ENCODE measurements around the gene RNF19B. TPM values are rescaled to one million over a fixed set of nuclear protein-coding genes. Genes with fewer than 3 reads are reported as not detected.
"Not testable (repeated sequence)": the region's sequence is repeated elsewhere in the genome, so short reads cannot be mapped to it uniquely, and the experiment has no call there.

Gene RNF19B
- total RNA-seq, 2 experiments from 2014 or later, result 12.5 to 13.3 TPM

GRCh38 chr1:32977546-32978087 lies 13.0 kb upstream of the RNF19B start:
- H3K27me3 Mint-ChIP-seq (ENCODE audit: low read depth), result peaks cover 5% of the 10 kb centered on the region
- H3K9me3 Mint-ChIP-seq, result no peaks in the 10 kb centered on the region
- CTCF ChIA-PET, result no interaction called here
- intact Hi-C loops (cut with micrococcal nuclease), result no loop called here
- H3K4me1 Mint-ChIP-seq (ENCODE audit: low read depth), result peaks cover 29% of the 10 kb centered on the region
- H3K27ac Mint-ChIP-seq, result no peak overlapping the region
- no peak for DNase-seq
- no peaks in the 10 kb centered on the region for H3K36me3 Mint-ChIP-seq (ENCODE audit: low read depth)
- H3K4me3 Mint-ChIP-seq, result no peak overlapping the region

- peaks cover 23% of the 10 kb centered on the region for H3K27me3 Mint-ChIP-seq (ENCODE audit: low read depth)
- H3K4me1 Mint-ChIP-seq (ENCODE audit: low read depth); intact Hi-C loops (cut with micrococcal nuclease); H3K4me3 Mint-ChIP-seq; H3K9me3 Mint-ChIP-seq; CTCF ChIA-PET; H3K36me3 Mint-ChIP-seq (ENCODE audit: low read depth); DNase-seq; H3K27ac Mint-ChIP-seq: not testable (repeated sequence)
Measured at GRCh38 chr1:32975055-32975454, 10.4 kb upstream of the RNF19B start.

GRCh38 chr1:32973458-32973857 lies 8.8 kb upstream of the RNF19B start:
- CTCF ChIA-PET; H3K4me3 Mint-ChIP-seq; DNase-seq; H3K27ac Mint-ChIP-seq; intact Hi-C loops (cut with micrococcal nuclease); H3K36me3 Mint-ChIP-seq (ENCODE audit: low read depth); H3K9me3 Mint-ChIP-seq: not testable (repeated sequence)
- Mint-ChIP-seq H3K27me3 (ENCODE audit: low read depth) (peaks cover 23% of the 10 kb centered on the region), H3K4me1 (ENCODE audit: low read depth) (peaks cover 10% of the 10 kb centered on the region)

- Mint-ChIP-seq H3K36me3 (ENCODE audit: low read depth) (no peaks in the 10 kb centered on the region), H3K27me3 (ENCODE audit: low read depth) (peaks cover 23% of the 10 kb centered on the region), H3K27ac (no peak overlapping the region), H3K4me1 (ENCODE audit: low read depth) (peaks cover 16% of the 10 kb centered on the region), H3K9me3 (no peaks in the 10 kb centered on the region), H3K4me3 (peak overlapping the region; percentile 66)
- no peak for DNase-seq
- CTCF ChIA-PET, result interaction anchor here (0.6 kb wide), 1 partner anchor 8 kb away, joined by 3 read pairs; no protein-coding TSS in a partner anchor
- intact Hi-C loops (cut with micrococcal nuclease), result no loop called here
Measured at GRCh38 chr1:32972814-32973428, 8.3 kb upstream of the RNF19B start.

GRCh38 chr1:32971576-32971975 lies 7.0 kb upstream of the RNF19B start:
- CTCF ChIA-PET, result interaction anchor here (0.6 kb wide), 1 partner anchor 45 kb away, joined by 3 read pairs; no protein-coding TSS in a partner anchor
- Mint-ChIP-seq H3K27ac (no peak overlapping the region), H3K4me3 (no peak overlapping the region), H3K9me3 (no peaks in the 10 kb centered on the region), H3K4me1 (ENCODE audit: low read depth) (peaks cover 27% of the 10 kb centered on the region), H3K27me3 (ENCODE audit: low read depth) (peaks cover 23% of the 10 kb centered on the region), H3K36me3 (ENCODE audit: low read depth) (no peaks in the 10 kb centered on the region)
- intact Hi-C loops (cut with micrococcal nuclease), result no loop called here
- DNase-seq, result no peak

GRCh38 chr1:32971156-32971555 lies 6.5 kb upstream of the RNF19B start:
- peaks cover 28% of the 10 kb centered on the region for H3K4me1 Mint-ChIP-seq (ENCODE audit: low read depth)
- no peak for DNase-seq
- CTCF ChIA-PET, result no interaction called here
- H3K27me3 Mint-ChIP-seq (ENCODE audit: low read depth), result peaks cover 23% of the 10 kb centered on the region
- no peaks in the 10 kb centered on the region for H3K9me3 Mint-ChIP-seq
- intact Hi-C loops (cut with micrococcal nuclease), result no loop called here
- H3K27ac Mint-ChIP-seq, result no peak overlapping the region
- H3K4me3 Mint-ChIP-seq, result no peak overlapping the region
- no peaks in the 10 kb centered on the region for H3K36me3 Mint-ChIP-seq (ENCODE audit: low read depth)

- CTCF ChIA-PET, result interaction anchor here (1.3 kb wide), 1 partner anchor 15 kb away, joined by 3 read pairs; no protein-coding TSS in a partner anchor
- Mint-ChIP-seq H3K36me3 (ENCODE audit: low read depth) (no peaks in the 10 kb centered on the region), H3K27me3 (ENCODE audit: low read depth) (peaks cover 21% of the 10 kb centered on the region), H3K4me3 (no peak overlapping the region), H3K27ac (no peak overlapping the region), H3K9me3 (no peaks in the 10 kb centered on the region), H3K4me1 (ENCODE audit: low read depth) (peaks cover 30% of the 10 kb centered on the region)
- no peak for DNase-seq
- intact Hi-C loops (cut with micrococcal nuclease), result no loop called here
Measured at GRCh38 chr1:32969566-32969965, 5.0 kb upstream of the RNF19B start.

GRCh38 chr1:32967888-32968568 lies 3.4 kb upstream of the RNF19B start:
- Mint-ChIP-seq H3K27ac (no peak overlapping the region), H3K27me3 (ENCODE audit: low read depth) (peaks cover 19% of the 10 kb centered on the region), H3K4me1 (ENCODE audit: low read depth) (peaks cover 35% of the 10 kb centered on the region), H3K9me3 (no peaks in the 10 kb centered on the region), H3K36me3 (ENCODE audit: low read depth) (no peaks in the 10 kb centered on the region), H3K4me3 (no peak overlapping the region)
- CTCF ChIA-PET, result interaction anchor here (0.9 to 1.0 kb wide), 2 partner anchors 31 to 88 kb away, joined by 3 to 4 read pairs; no protein-coding TSS in a partner anchor
- no peak for DNase-seq
- intact Hi-C loops (cut with micrococcal nuclease), result loop anchor here (1.0 kb wide), 1 partner anchor 13 kb away; no protein-coding TSS in a partner anchor

- intact Hi-C loops (cut with micrococcal nuclease), result no loop called here
- Mint-ChIP-seq H3K4me1 (ENCODE audit: low read depth) (peaks cover 41% of the 10 kb centered on the region), H3K36me3 (ENCODE audit: low read depth) (no peaks in the 10 kb centered on the region)
Measured at GRCh38 chr1:32966900-32967299, 2.3 kb upstream of the RNF19B start.

GRCh38 chr1:32965251-32965747 lies 690 bp upstream of the RNF19B start:
- Mint-ChIP-seq H3K4me3 (peak overlapping the region; percentile 86), H3K4me1 (ENCODE audit: low read depth) (peaks cover 46% of the 10 kb centered on the region), H3K36me3 (ENCODE audit: low read depth) (no peaks in the 10 kb centered on the region), H3K27me3 (ENCODE audit: low read depth) (no peaks in the 10 kb centered on the region), H3K9me3 (no peaks in the 10 kb centered on the region), H3K27ac (peak overlapping the region; percentile 82)
- intact Hi-C loops (cut with micrococcal nuclease), result loop anchor here (1.0 to 2.0 kb wide), 5 partner anchors 60 to 382 kb away; partner anchors contain the start of genes AK2, S100PBP and YARS1
- DNase-seq, result no peak
- CTCF ChIA-PET, result interaction anchor here (0.7 kb wide), 1 partner anchor 162 kb away, joined by 3 read pairs; no protein-coding TSS in a partner anchor

More at GRCh38 chr1:32966900-32967299, 2.3 kb upstream of the RNF19B start:
- Mint-ChIP-seq H3K27me3 (ENCODE audit: low read depth) (peaks cover 11% of the 10 kb centered on the region), H3K27ac (no peak overlapping the region), H3K9me3 (no peaks in the 10 kb centered on the region), H3K4me3 (no peak overlapping the region)
- DNase-seq, result no peak
- CTCF ChIA-PET, result interaction anchor here (1.3 kb wide), 1 partner anchor 14 kb away, joined by 3 read pairs; no protein-coding TSS in a partner anchor

GRCh38 chr1:32963746-32964460 lies 706 bp downstream of the RNF19B start:
- Mint-ChIP-seq H3K4me1 (ENCODE audit: low read depth) (peaks cover 49% of the 10 kb centered on the region), H3K9me3 (no peaks in the 10 kb centered on the region), H3K27ac (no peak overlapping the region), H3K36me3 (ENCODE audit: low read depth) (no peaks in the 10 kb centered on the region), H3K4me3 (peak overlapping the region; percentile 80), H3K27me3 (ENCODE audit: low read depth) (no peaks in the 10 kb centered on the region)
- DNase-seq, result peak; percentile 71
- CTCF ChIA-PET, result interaction anchor here (0.8 kb wide), 1 partner anchor 17 kb away, joined by 4 read pairs; no protein-coding TSS in a partner anchor
- intact Hi-C loops (cut with micrococcal nuclease), result loop anchor here (1.0 to 5.0 kb wide), 9 partner anchors 17 to 383 kb away; partner anchors contain the start of genes AK2, AZIN2, RBBP4 and S100PBP
